Measurements from ENCODE around the gene TRIM66. TPM values are rescaled to one million over a fixed set of nuclear protein-coding genes. Genes with fewer than 3 reads are reported as not detected.
A peak's percentile ranks its signal among the peaks of the same experiment; 100 is the strongest.

The TRIM66 gene
- total and polyA plus RNA-seq, 4 donors, result 1.6 to 14.3 (median 2.5) TPM

DNA sequence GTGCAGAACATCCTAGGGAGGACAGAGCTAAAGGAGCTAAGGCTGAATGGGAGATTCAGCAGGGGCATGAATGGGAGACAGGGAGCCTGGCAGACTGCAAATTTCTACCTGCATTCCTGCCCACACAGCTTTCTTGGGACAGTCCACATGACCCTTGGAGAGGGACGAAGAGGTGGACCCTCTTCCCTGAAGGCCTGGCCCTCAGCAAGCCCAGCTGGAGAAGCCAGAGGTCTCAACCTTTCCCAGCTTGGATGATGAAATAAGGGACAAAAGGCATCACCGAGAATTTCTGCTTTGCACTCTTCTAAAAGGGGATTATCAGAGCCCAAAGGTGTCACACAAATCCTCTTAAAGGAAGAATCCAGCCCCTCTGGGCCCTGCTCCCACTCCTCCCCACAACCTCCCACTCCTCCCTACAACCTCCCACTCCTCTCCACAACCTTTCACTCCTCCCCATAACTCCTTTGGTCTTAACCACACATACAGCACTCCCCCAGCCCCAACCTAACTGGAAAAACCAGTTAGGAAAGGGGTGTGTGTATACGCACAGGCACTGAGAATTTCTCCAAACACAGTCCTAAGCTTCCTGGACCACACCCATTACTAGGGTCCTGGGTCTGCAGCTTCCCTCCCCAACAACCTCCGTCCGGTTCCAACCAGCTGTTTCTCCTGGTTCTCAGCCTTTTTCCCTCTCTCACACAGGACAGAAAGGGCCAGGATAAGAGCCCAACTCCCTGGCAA is 38.6 kb upstream of the TRIM66 start:
- Histone ChIP-seq H3K9ac (ENCODE audit: low read depth in 1 of 2, low read length in 2 of 2) (no peak overlapping the region), H3K27me3 (ENCODE audit: control insufficient read depth in 4 of 4, insufficient read depth in 4 of 4, low read length in 3 of 4) (no peaks in the 10 kb centered on the region), H3K4me3 (ENCODE audit: low read depth in 1 of 3, low read length in 3 of 3) (no peak overlapping the region), H3K9me3 (ENCODE audit: control insufficient read depth in 4 of 4, low read length in 3 of 4) (no peaks in the 10 kb centered on the region), H3K27ac (ENCODE audit: low read depth in 1 of 2, low read length in 2 of 2) (peak overlapping the region; percentile 62 to 64), H3K36me3 (ENCODE audit: control insufficient read depth in 4 of 4, insufficient read depth in 3 of 4, low read depth in 1 of 4, low read length in 3 of 4) (peaks cover 0 to 8% (median 4%) of the 10 kb centered on the region in 4 donors), H3K4me1 (ENCODE audit: control insufficient read depth in 4 of 4, insufficient read depth in 4 of 4, low read length in 3 of 4) (peaks cover 15 to 58% (median 52%) of the 10 kb centered on the region in 4 donors)
- WGBS, result 57% methylated on average over 4 of the region's 5 CpGs
- TF ChIP-seq TAF1 (conservative IDR thresholded peaks at IDR 0.05), result no peak
- no peak for TF ChIP-seq NR2F2 (IDR thresholded peaks at IDR 0.05)
- no peak for TF ChIP-seq GABPA (IDR thresholded peaks at IDR 0.05 in 1 of 2, conservative IDR thresholded peaks at IDR 0.05 in 1 of 2)
- TF ChIP-seq FOXA1 (IDR thresholded peaks at IDR 0.05), result no peak
- TF ChIP-seq, protein P1, sequence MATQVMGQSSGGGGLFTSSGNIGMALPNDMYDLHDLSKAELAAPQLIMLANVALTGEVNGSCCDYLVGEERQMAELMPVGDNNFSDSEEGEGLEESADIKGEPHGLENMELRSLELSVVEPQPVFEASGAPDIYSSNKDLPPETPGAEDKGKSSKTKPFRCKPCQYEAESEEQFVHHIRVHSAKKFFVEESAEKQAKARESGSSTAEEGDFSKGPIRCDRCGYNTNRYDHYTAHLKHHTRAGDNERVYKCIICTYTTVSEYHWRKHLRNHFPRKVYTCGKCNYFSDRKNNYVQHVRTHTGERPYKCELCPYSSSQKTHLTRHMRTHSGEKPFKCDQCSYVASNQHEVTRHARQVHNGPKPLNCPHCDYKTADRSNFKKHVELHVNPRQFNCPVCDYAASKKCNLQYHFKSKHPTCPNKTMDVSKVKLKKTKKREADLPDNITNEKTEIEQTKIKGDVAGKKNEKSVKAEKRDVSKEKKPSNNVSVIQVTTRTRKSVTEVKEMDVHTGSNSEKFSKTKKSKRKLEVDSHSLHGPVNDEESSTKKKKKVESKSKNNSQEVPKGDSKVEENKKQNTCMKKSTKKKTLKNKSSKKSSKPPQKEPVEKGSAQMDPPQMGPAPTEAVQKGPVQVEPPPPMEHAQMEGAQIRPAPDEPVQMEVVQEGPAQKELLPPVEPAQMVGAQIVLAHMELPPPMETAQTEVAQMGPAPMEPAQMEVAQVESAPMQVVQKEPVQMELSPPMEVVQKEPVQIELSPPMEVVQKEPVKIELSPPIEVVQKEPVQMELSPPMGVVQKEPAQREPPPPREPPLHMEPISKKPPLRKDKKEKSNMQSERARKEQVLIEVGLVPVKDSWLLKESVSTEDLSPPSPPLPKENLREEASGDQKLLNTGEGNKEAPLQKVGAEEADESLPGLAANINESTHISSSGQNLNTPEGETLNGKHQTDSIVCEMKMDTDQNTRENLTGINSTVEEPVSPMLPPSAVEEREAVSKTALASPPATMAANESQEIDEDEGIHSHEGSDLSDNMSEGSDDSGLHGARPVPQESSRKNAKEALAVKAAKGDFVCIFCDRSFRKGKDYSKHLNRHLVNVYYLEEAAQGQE (IDR thresholded peaks at IDR 0.05), result no peak
- TF ChIP-seq RAD21 (IDR thresholded peaks at IDR 0.05), result no peak
- no peak for TF ChIP-seq SP1 (IDR thresholded peaks at IDR 0.05)
- no peak for TF ChIP-seq FOXA2 (IDR thresholded peaks at IDR 0.05)
- TF ChIP-seq HNF4G (IDR thresholded peaks at IDR 0.05), result no peak
- TF ChIP-seq, protein P2, sequence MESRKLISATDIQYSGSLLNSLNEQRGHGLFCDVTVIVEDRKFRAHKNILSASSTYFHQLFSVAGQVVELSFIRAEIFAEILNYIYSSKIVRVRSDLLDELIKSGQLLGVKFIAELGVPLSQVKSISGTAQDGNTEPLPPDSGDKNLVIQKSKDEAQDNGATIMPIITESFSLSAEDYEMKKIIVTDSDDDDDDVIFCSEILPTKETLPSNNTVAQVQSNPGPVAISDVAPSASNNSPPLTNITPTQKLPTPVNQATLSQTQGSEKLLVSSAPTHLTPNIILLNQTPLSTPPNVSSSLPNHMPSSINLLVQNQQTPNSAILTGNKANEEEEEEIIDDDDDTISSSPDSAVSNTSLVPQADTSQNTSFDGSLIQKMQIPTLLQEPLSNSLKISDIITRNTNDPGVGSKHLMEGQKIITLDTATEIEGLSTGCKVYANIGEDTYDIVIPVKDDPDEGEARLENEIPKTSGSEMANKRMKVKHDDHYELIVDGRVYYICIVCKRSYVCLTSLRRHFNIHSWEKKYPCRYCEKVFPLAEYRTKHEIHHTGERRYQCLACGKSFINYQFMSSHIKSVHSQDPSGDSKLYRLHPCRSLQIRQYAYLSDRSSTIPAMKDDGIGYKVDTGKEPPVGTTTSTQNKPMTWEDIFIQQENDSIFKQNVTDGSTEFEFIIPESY (IDR thresholded peaks at IDR 0.05), result no peak
- TF ChIP-seq JUND (IDR thresholded peaks at IDR 0.05), result no peak
- TF ChIP-seq HNF4A (conservative IDR thresholded peaks at IDR 0.05), result no peak
- TF ChIP-seq, protein P3, sequence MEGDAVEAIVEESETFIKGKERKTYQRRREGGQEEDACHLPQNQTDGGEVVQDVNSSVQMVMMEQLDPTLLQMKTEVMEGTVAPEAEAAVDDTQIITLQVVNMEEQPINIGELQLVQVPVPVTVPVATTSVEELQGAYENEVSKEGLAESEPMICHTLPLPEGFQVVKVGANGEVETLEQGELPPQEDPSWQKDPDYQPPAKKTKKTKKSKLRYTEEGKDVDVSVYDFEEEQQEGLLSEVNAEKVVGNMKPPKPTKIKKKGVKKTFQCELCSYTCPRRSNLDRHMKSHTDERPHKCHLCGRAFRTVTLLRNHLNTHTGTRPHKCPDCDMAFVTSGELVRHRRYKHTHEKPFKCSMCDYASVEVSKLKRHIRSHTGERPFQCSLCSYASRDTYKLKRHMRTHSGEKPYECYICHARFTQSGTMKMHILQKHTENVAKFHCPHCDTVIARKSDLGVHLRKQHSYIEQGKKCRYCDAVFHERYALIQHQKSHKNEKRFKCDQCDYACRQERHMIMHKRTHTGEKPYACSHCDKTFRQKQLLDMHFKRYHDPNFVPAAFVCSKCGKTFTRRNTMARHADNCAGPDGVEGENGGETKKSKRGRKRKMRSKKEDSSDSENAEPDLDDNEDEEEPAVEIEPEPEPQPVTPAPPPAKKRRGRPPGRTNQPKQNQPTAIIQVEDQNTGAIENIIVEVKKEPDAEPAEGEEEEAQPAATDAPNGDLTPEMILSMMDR (IDR thresholded peaks at IDR 0.05; ENCODE audit: low read depth, low read length, missing input control), result no peak
- no peak for DNase-seq (ENCODE audit: low spot score)

DNA sequence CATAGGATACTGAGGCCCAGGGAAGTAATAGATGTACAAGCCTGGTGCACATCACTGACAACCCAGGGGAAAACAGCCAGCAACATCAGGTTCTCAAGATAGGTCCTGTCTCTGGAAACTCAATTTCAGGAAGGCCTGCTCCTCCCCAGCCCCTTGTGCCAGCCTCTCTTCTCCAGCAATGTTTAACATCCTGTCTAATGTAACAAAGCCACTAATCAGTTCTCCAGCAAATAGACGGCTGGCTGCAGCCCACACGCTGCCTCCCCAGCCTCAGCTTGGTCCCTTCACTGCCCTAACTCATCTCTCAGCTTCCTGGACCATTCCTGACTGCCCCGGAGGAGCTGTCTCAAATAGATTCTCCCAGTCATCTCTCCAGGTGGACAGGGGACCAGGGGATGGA is 37.9 kb upstream of the TRIM66 start:
- peaks cover 17 to 64% (median 57%) of the 10 kb centered on the region in 4 donors for H3K4me1 ChIP-seq (ENCODE audit: control insufficient read depth in 4 of 4, insufficient read depth in 4 of 4, low read length in 3 of 4)
- no peak for DNase-seq (ENCODE audit: low spot score)
- TF ChIP-seq EGR1 (IDR thresholded peaks at IDR 0.05; ENCODE audit: low read depth in 2 of 2), result no peak
- H3K9me3 ChIP-seq (ENCODE audit: control insufficient read depth in 4 of 4, low read length in 3 of 4), result no peaks in the 10 kb centered on the region
- H3K9ac ChIP-seq (ENCODE audit: low read depth in 1 of 2, low read length in 2 of 2), result no peak overlapping the region
- 72% methylated on average over 3 of the region's 3 CpGs for whole genome bisulfite sequencing
- peak overlapping the region; percentile 62 to 64 for H3K27ac ChIP-seq (ENCODE audit: low read depth in 1 of 2, low read length in 2 of 2)
- H3K27me3 ChIP-seq (ENCODE audit: control insufficient read depth in 4 of 4, insufficient read depth in 4 of 4, low read length in 3 of 4), result no peaks in the 10 kb centered on the region
- peaks cover 0 to 6% (median 3%) of the 10 kb centered on the region in 4 donors for H3K36me3 ChIP-seq (ENCODE audit: control insufficient read depth in 4 of 4, insufficient read depth in 3 of 4, low read depth in 1 of 4, low read length in 3 of 4)
- no peak overlapping the region for H3K4me3 ChIP-seq (ENCODE audit: low read depth in 1 of 3, low read length in 3 of 3)

Data from liver (tissue), 9 donors.